HCT116 (cell line): ENCODE measurements around the gene NTHL1. TPM values are rescaled to one million over a fixed set of nuclear protein-coding genes. Genes with fewer than 3 reads are reported as not detected.

Source experiments
- ATAC-seq: fragments of 200-7000 bp; cut with Tn5 transposase; 2 replicates; pipeline ENCODE4 v1.9.1; 2020; ENCODE audit warnings: mild to moderate bottlenecking, moderate library complexity
- BruUV-seq: library from RNA; stranded (reverse); fragments of 400-500 nt; replicated peaks from 2 replicates; lab custom pipeline; 2021; lab: Mats Ljungman, UMichigan
- CTCF ChIA-PET: fragments of 300-600 bp; sonication (Branson Sonifier 250); formaldehyde crosslinking; loops from one replicate; lab custom pipeline; 2021; ENCODE audit warnings: antibody characterized with exemption; lab: Charles Lee
- POLR2A ChIA-PET: fragments of 300-600, 350-600 bp; sonication (Branson Sonifier 250); formaldehyde crosslinking; loops from one replicate; lab custom pipeline; 2021; ENCODE audit warnings: antibody characterized with exemption; lab: Charles Lee
- RAD21 ChIA-PET, 2 experiments: fragments of 300-600 bp; sonication (Branson Sonifier 250); formaldehyde crosslinking; loops; one replicate each; lab custom pipeline; 2023; ENCODE audit warnings: low total read pairs in 2 of 2; ENCODE audit not compliant: uncharacterized antibody in 2 of 2, unreplicated experiment in 2 of 2, low non-redundant PET in 1 of 2; lab: Charles Lee
- DNase-seq: peaks from one replicate; pipeline ENCODE4 v3.0.0-alpha.2; 2010; ENCODE audit warnings: low read depth, low spot score
- H2AFZ ChIP-seq: fragments of 200-600 bp; shearing (Covaris generic), sonication (generic); 2 replicates; pipeline ENCODE4 v1.6.1; 2017; ENCODE audit warnings: low read depth, mixed run types, mixed read lengths, antibody characterized with exemption, low read length; ENCODE audit not compliant: poor library complexity, severe bottlenecking
- H3K27ac ChIP-seq: 2 replicates; pipeline ENCODE4 v1.5.1; 2012; ENCODE audit warnings: low read depth, low read length
- H3K27me3 ChIP-seq: fragments of 200-600 bp; sonication (generic); 2 replicates; pipeline ENCODE4 v1.6.1; 2016; ENCODE audit warnings: mixed run types, low read length, mixed read lengths; ENCODE audit not compliant: insufficient read depth
- H3K36me3 ChIP-seq, 2 experiments: fragments of 200-500 bp in 1 of 2; fragments of 200-600 bp in 1 of 2; sonication (Bioruptor generic) in 1 of 2; sonication (generic) in 1 of 2; 2 replicates each; pipeline versions ENCODE4 v1.5.1 to v1.6.1; 2014 to 2016; ENCODE audit warnings: low read length in 2 of 2, inconsistent platforms in 1 of 2, mixed read lengths in 1 of 2, mixed run types in 1 of 2; ENCODE audit not compliant: insufficient read depth in 2 of 2, control insufficient read depth in 1 of 2
- H3K4me1 ChIP-seq, 2 experiments: fragments of 200-600 bp in 1 of 2; sonication (generic) in 1 of 2; 2 replicates each; pipeline versions ENCODE4 v1.5.1 to v1.6.1; 2012 to 2017; ENCODE audit warnings: low read length in 2 of 2, inconsistent platforms in 1 of 2, mild to moderate bottlenecking in 1 of 2, mixed read lengths in 1 of 2, mixed run types in 1 of 2, moderate library complexity in 1 of 2; ENCODE audit not compliant: insufficient read depth in 2 of 2, control insufficient read depth in 1 of 2
- H3K4me2 ChIP-seq: fragments of 200-600 bp; sonication (generic); 2 replicates; pipeline ENCODE4 v1.6.1; 2017; ENCODE audit warnings: mixed run types, low read length, mixed read lengths
- H3K4me3 ChIP-seq, 2 experiments: fragments of 200-600 bp in 1 of 2; sonication (generic) in 1 of 2; replicated peaks in 1 of 2; 2 replicates each; pipeline ENCODE4 v1.5.1; 2011 to 2016; ENCODE audit warnings: low read length in 2 of 2, control low read depth in 1 of 2, low read depth in 1 of 2, mild to moderate bottlenecking in 1 of 2, mixed read lengths in 1 of 2, mixed run types in 1 of 2
- H3K79me2 ChIP-seq: fragments of 200-600 bp; sonication (generic); 2 replicates; pipeline ENCODE4 v1.6.1; 2017; ENCODE audit warnings: mild to moderate bottlenecking, mixed run types, low read length, moderate library complexity, mixed read lengths; ENCODE audit not compliant: insufficient read depth
- H3K9ac ChIP-seq: fragments of 200-600 bp; sonication (generic); 2 replicates; pipeline ENCODE4 v1.6.1; 2016; ENCODE audit warnings: low read length, mixed read lengths
- H3K9me2 ChIP-seq: fragments of 200-600 bp; sonication (generic), shearing (Covaris generic); 2 replicates; pipeline ENCODE4 v1.6.1; 2017; ENCODE audit warnings: mixed run types, mild to moderate bottlenecking, moderate library complexity; ENCODE audit not compliant: insufficient read depth
- H3K9me3 ChIP-seq, 2 experiments: fragments of 200-500 bp in 1 of 2; fragments of 200-600 bp in 1 of 2; sonication (Bioruptor generic) in 1 of 2; sonication (generic) in 1 of 2; 2 replicates each; pipeline ENCODE4 v1.6.1; 2014 to 2017; ENCODE audit warnings: low read length in 2 of 2, mixed read lengths in 2 of 2, inconsistent platforms in 1 of 2, low read depth in 1 of 2, mild to moderate bottlenecking in 1 of 2, mixed run types in 1 of 2, moderate library complexity in 1 of 2; ENCODE audit not compliant: control insufficient read depth in 1 of 2, insufficient read depth in 1 of 2
- H4K20me1 ChIP-seq: fragments of 200-600 bp; sonication (generic), shearing (Covaris generic); 2 replicates; pipeline ENCODE4 v1.6.1; 2017; ENCODE audit warnings: mixed run types, mild to moderate bottlenecking, moderate library complexity; ENCODE audit not compliant: insufficient read depth
- ATF3 ChIP-seq: IDR thresholded peaks from 2 replicates; pipeline ENCODE4 v1.6.1; 2012
- CTCF ChIP-seq, 3 experiments: fragments of 200-600 bp in 1 of 3; sonication (generic) in 1 of 3; IDR thresholded peaks in 2 of 3; conservative IDR thresholded peaks in 1 of 3; 2 replicates each; pipeline ENCODE4 v1.5.1; 2012 to 2017; ENCODE audit warnings: low read depth in 2 of 3, low read length in 2 of 3, antibody characterized with exemption in 1 of 3, borderline replicate concordance in 1 of 3, control low read depth in 1 of 3, mild to moderate bottlenecking in 1 of 3, mixed read lengths in 1 of 3, mixed run types in 1 of 3, moderate library complexity in 1 of 3; ENCODE audit not compliant: insufficient read depth in 1 of 3
- EGR1 ChIP-seq: IDR thresholded peaks from 2 replicates; pipeline ENCODE4 v1.6.1; 2012; ENCODE audit warnings: low read depth
- ELF1 ChIP-seq: IDR thresholded peaks from 2 replicates; pipeline ENCODE4 v1.6.1; 2012; ENCODE audit warnings: low read depth, borderline replicate concordance
- FOSL1 ChIP-seq: IDR thresholded peaks from 2 replicates; pipeline ENCODE4 v1.6.1; 2012; ENCODE audit warnings: low read depth
- JUND ChIP-seq: IDR thresholded peaks from 2 replicates; pipeline ENCODE4 v1.6.1; 2012
- MAX ChIP-seq: IDR thresholded peaks from 2 replicates; pipeline ENCODE4 v1.6.1; 2012
- POLR2A ChIP-seq: IDR thresholded peaks from 2 replicates; pipeline ENCODE4 v1.7.0; 2011; ENCODE audit warnings: borderline replicate concordance; ENCODE audit not compliant: insufficient read depth, insufficient read length; ENCODE audit errors: extremely low read depth
- SRF ChIP-seq: IDR thresholded peaks from 2 replicates; pipeline ENCODE4 v1.6.1; 2012; ENCODE audit warnings: low read depth
- ZBTB33 ChIP-seq: IDR thresholded peaks from 2 replicates; pipeline ENCODE4 v1.6.1; 2011; ENCODE audit warnings: mild to moderate bottlenecking, low read length, moderate library complexity; ENCODE audit not compliant: insufficient replicate concordance; ENCODE audit errors: extremely low read depth
- ZFX ChIP-seq: fragments of 450-650 bp; IDR thresholded peaks from 2 replicates; pipeline ENCODE4 v1.6.1; 2017
- ZNF274 ChIP-seq: fragments of 200-500 bp; sonication (Bioruptor generic); IDR thresholded peaks from 2 replicates; pipeline ENCODE4 v1.6.1; 2014; ENCODE audit warnings: mild to moderate bottlenecking, low read depth, low read length, inconsistent platforms
- intact Hi-C: fragments of 100-400 bp; cut with micrococcal nuclease; formaldehyde crosslinking; loops from 2 replicates; pipeline ENCODE4 v1.10.0; 2022
- total RNA-seq: library from RNA; stranded (reverse); gene quantifications from one replicate; pipeline ENCODE4 v1.2.1, GENCODE V29; 2021; ENCODE audit not compliant: unreplicated experiment

The NTHL1 gene
- total RNA-seq, 1 experiment from 2014 or later, result 40.1 TPM

- TF ChIP-seq CTCF (IDR thresholded peaks at IDR 0.05 in 2 of 3, conservative IDR thresholded peaks at IDR 0.05 in 1 of 3; ENCODE audit: borderline replicate concordance in 1 of 3, insufficient read depth in 1 of 3, low read depth in 2 of 3, low read length in 2 of 3) (no peak), POLR2A (no peak), FOSL1 (no peak), SRF (no peak), ZBTB33 (no peak), EGR1 (no peak), JUND (no peak), ZNF274 (no peak), MAX (no peak), ATF3 (no peak), ZFX (no peak), ELF1 (no peak)
- Histone ChIP-seq H3K79me2 (peaks cover 28% of the 10 kb centered on the region; the same call in 1 of the 2 replicates), H3K9me3 (no peaks in the 10 kb centered on the region), H3K27me3 (no peaks in the 10 kb centered on the region), H3K36me3 (no peaks in the 10 kb centered on the region), H3K9ac (no peak overlapping the region), H3K27ac (no peak overlapping the region; the same call in 1 of the 2 replicates), H3K4me3 (no peak overlapping the region), H3K9me2 (no peaks in the 10 kb centered on the region), H3K4me2 (no peak overlapping the region), H4K20me1 (no peaks in the 10 kb centered on the region), H2AFZ (no peak overlapping the region), H3K4me1 (peaks cover 35 to 59% of the 10 kb centered on the region in 2 experiments)
- ChIA-PET POLR2A (interaction anchor here (0.5 to 1.6 kb wide), 2 partner anchors 116 to 130 kb away, joined by 3 read pairs; partner anchors contain the start of gene TRAF7), CTCF (interaction anchor here (1.1 kb wide), 1 partner anchor 21 kb away, joined by 3 read pairs; no protein-coding TSS in a partner anchor), RAD21 (interaction anchor here in 1 of 2 experiments (0.6 kb wide), 1 partner anchor 116 kb away, joined by 4 read pairs; no protein-coding TSS in a partner anchor)
- BruUV-seq, result no TSS peak
- DNase-seq, result no peak
- ATAC-seq, result no peak
- intact Hi-C loops, result loop anchor here (10.0 kb wide), 1 partner anchor 230 kb away; the partner anchor contains the start of gene ECI1
Measured at GRCh38 chr16:2025251-2025650, 22.4 kb downstream of the NTHL1 start.
